Erythroblast (primary cell): ENCODE results near the gene ASCL2.

ENCODE experiments used
- DNase-seq, 2 experiments: peaks; one replicate each; lab custom pipeline; 2025; lab: John Stamatoyannopoulos, UW
- GATA1 ChIP-seq: IDR thresholded peaks from 2 replicates; pipeline ENCODE4 v1.6.1; 2011; ENCODE audit warnings: low read depth, mild to moderate bottlenecking, control low read depth, low read length, moderate library complexity
- POLR2A ChIP-seq: IDR thresholded peaks from 2 replicates; pipeline ENCODE4 v1.6.1; 2011; ENCODE audit warnings: mild to moderate bottlenecking, low read length

Gene ASCL2

GRCh38 chr11:2304506-2305139 lies 34.2 kb upstream of the ASCL2 start:
- TF ChIP-seq GATA1 (no peak), POLR2A (no peak)
- DNase-seq, result peak in 1 of 2 experiments; percentile 64

- no peak for TF ChIP-seq POLR2A
- peak; percentile 96 for TF ChIP-seq GATA1
- peak; percentile 90 to 97 for DNase-seq
These were observed 33.5 kb upstream of the ASCL2 start for GRCh38 chr11:2303627-2304505.

- TF ChIP-seq GATA1, result no peak
- no peak for TF ChIP-seq POLR2A
These were observed 32.7 kb upstream of the ASCL2 start for GRCh38 chr11:2302896-2303626.

GRCh38 chr11:2302306-2302895 lies 32.0 kb upstream of the ASCL2 start:
- DNase-seq, result peak; percentile 76 to 78
- no peak for TF ChIP-seq GATA1
- TF ChIP-seq POLR2A, result peak; percentile 28

More at GRCh38 chr11:2302896-2303626, 32.7 kb upstream of the ASCL2 start:
- peak; percentile 74 for DNase-seq

GRCh38 chr11:2301631-2302305 lies 31.4 kb upstream of the ASCL2 start, which contains the start of the genes C11orf21 and TSPAN32:
TSS of gene C11orf21 (minus strand) at chr11:2301918. CDS start at chr11:2301808, 110 bp downstream.
TSS of gene TSPAN32 (plus strand) at chr11:2302013. CDS start at chr11:2302150, 137 bp downstream.
- DNase-seq, result peak; percentile 87 to 94
- TF ChIP-seq GATA1 (no peak), POLR2A (peak; percentile 53)

GRCh38 chr11:2300936-2301630 lies 30.7 kb upstream of the ASCL2 start:
- TF ChIP-seq POLR2A, result no peak
- no peak for TF ChIP-seq GATA1
- peak; percentile 56 to 67 for DNase-seq

GRCh38 chr11:2300290-2300935 lies 30.0 kb upstream of the ASCL2 start:
- no peak for TF ChIP-seq POLR2A
- TF ChIP-seq GATA1, result no peak
- peak; percentile 32 to 48 for DNase-seq

GRCh38 chr11:2299773-2300172 lies 29.4 kb upstream of the ASCL2 start:
- TF ChIP-seq GATA1 (no peak), POLR2A (no peak)
- no peak for DNase-seq

GRCh38 chr11:2298795-2299761 lies 28.7 kb upstream of the ASCL2 start:
- TF ChIP-seq GATA1 (no peak), POLR2A (no peak)
- peak in 1 of 2 experiments; percentile 38 for DNase-seq

GRCh38 chr11:2298131-2298794 lies 27.9 kb upstream of the ASCL2 start:
- no peak for TF ChIP-seq POLR2A
- TF ChIP-seq GATA1, result no peak
- DNase-seq, result no peak
